Progenitor cell of endocrine pancreas (in vitro differentiated cells): ENCODE measurements around the gene RFT1. TPM values are rescaled to one million over a fixed set of nuclear protein-coding genes. Genes with fewer than 3 reads are reported as not detected.

Experiments used
- DNase-seq: peaks from one replicate; pipeline ENCODE4 v3.0.0; 2021; ENCODE audit warnings: low spot score; ENCODE audit not compliant: unreplicated experiment
- H3K27ac Mint-ChIP-seq: 2 replicates; pipeline ENCODE4 v1.8.0; 2021; ENCODE audit warnings: mild to moderate bottlenecking, moderate library complexity, mixed read lengths
- H3K27me3 Mint-ChIP-seq: 2 replicates; pipeline ENCODE4 v1.8.0; 2021; ENCODE audit warnings: mixed read lengths
- H3K36me3 Mint-ChIP-seq: 2 replicates; pipeline ENCODE4 v1.8.0; 2022; ENCODE audit warnings: mixed read lengths; ENCODE audit not compliant: insufficient read depth
- H3K4me1 Mint-ChIP-seq: 2 replicates; pipeline ENCODE4 v1.8.0; 2021; ENCODE audit warnings: low read depth, mixed read lengths
- H3K4me3 Mint-ChIP-seq: 2 replicates; pipeline ENCODE4 v1.8.0; 2021; ENCODE audit warnings: low read depth, mild to moderate bottlenecking, moderate library complexity, mixed read lengths
- H3K9me3 Mint-ChIP-seq: 2 replicates; pipeline ENCODE4 v1.8.0; 2021; ENCODE audit warnings: low read depth, mixed read lengths
- CTCF ChIP-seq: fragments of 200-600 bp; sonication (generic); IDR thresholded peaks from one replicate; pipeline ENCODE4 v1.5.0; 2021; ENCODE audit warnings: antibody characterized with exemption, mild to moderate bottlenecking; ENCODE audit not compliant: unreplicated experiment
- total RNA-seq: library from RNA; stranded (reverse); gene quantifications from 2 replicates; pipeline ENCODE4 v1.2.1, GENCODE V29; 2021

The RFT1 gene
- total RNA-seq, 1 donor from 2014 or later: 22.5 TPM

- Mint-ChIP-seq H3K4me3 (no peak overlapping the region), H3K9me3 (no peaks in the 10 kb centered on the region), H3K4me1 (no peaks in the 10 kb centered on the region), H3K27me3 (no peaks in the 10 kb centered on the region), H3K36me3 (peaks cover 13% of the 10 kb centered on the region), H3K27ac (no peak overlapping the region)
- no peak for DNase-seq
- TF ChIP-seq CTCF: peak; percentile 58
These were observed 20.1 kb downstream of the RFT1 start for GRCh38 chr3:53109891-53110771.

GRCh38 chr3:53109190-53109589, 21.0 kb downstream of the RFT1 start:
- no peak for DNase-seq
- H3K9me3 Mint-ChIP-seq: no peaks in the 10 kb centered on the region
- H3K4me1 Mint-ChIP-seq: no peaks in the 10 kb centered on the region
- TF ChIP-seq CTCF: no peak
- no peak overlapping the region for H3K4me3 Mint-ChIP-seq
- H3K36me3 Mint-ChIP-seq: peaks cover 13% of the 10 kb centered on the region
- H3K27ac Mint-ChIP-seq: no peak overlapping the region
- H3K27me3 Mint-ChIP-seq: no peaks in the 10 kb centered on the region

GRCh38 chr3:53104762-53105161, 25.5 kb downstream of the RFT1 start:
- Mint-ChIP-seq H3K4me3 (no peak overlapping the region), H3K9me3 (no peaks in the 10 kb centered on the region), H3K4me1 (no peaks in the 10 kb centered on the region), H3K36me3 (peaks cover 15% of the 10 kb centered on the region), H3K27me3 (no peaks in the 10 kb centered on the region), H3K27ac (no peak overlapping the region)
- TF ChIP-seq CTCF: no peak
- DNase-seq: no peak

GRCh38 chr3:53103397-53104296, 26.6 kb downstream of the RFT1 start:
- no peak for TF ChIP-seq CTCF
- Mint-ChIP-seq H3K4me1 (no peaks in the 10 kb centered on the region), H3K4me3 (no peak overlapping the region), H3K9me3 (no peaks in the 10 kb centered on the region), H3K27me3 (no peaks in the 10 kb centered on the region), H3K27ac (no peak overlapping the region), H3K36me3 (peaks cover 11% of the 10 kb centered on the region)
- DNase-seq: no peak

- Mint-ChIP-seq H3K27me3 (no peaks in the 10 kb centered on the region), H3K27ac (no peak overlapping the region), H3K9me3 (no peaks in the 10 kb centered on the region), H3K4me3 (no peak overlapping the region), H3K36me3 (peaks cover 9% of the 10 kb centered on the region), H3K4me1 (no peaks in the 10 kb centered on the region)
- no peak for TF ChIP-seq CTCF
- DNase-seq: no peak
These were observed 27.6 kb downstream of the RFT1 start for GRCh38 chr3:53102601-53103147.
